GM18507 (cell line): ENCODE results near the gene DST.
"Not testable (repeated sequence)": the region's sequence is repeated elsewhere in the genome, so short reads cannot be mapped to it uniquely, and the experiment has no call there.

Experiments used
- DNase-seq: peaks from one replicate; pipeline ENCODE4 v3.0.0; 2011; ENCODE audit warnings: low read depth; ENCODE audit not compliant: insufficient read length; ENCODE audit errors: extremely low spot score
- FAIRE-seq: peaks from 2 replicates; lab custom pipeline; 2011; peaks lifted over from hg19 to GRCh38; lab: Jason Lieb, UNC

DST gene

DNA sequence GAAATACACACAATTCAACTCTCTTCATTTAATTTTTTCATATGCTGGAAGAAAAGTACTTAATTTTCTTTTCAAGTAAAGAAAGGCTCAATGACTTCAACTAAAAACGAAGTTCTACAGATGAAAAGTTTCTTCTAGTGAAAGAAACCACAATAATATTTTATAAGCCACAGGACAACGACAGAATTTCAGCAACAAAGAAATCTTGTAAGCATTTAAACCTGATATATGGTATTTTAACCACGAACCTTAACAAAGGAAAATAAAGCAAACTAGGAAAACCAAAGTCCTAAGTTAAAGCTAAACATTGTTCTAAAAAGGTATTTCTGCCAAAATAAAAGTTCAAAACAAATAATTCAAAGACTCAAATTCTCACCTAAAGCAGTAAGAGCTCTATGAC is 24.6 kb upstream of the DST start:
- no peak for FAIRE-seq
- no peak for DNase-seq

DNA sequence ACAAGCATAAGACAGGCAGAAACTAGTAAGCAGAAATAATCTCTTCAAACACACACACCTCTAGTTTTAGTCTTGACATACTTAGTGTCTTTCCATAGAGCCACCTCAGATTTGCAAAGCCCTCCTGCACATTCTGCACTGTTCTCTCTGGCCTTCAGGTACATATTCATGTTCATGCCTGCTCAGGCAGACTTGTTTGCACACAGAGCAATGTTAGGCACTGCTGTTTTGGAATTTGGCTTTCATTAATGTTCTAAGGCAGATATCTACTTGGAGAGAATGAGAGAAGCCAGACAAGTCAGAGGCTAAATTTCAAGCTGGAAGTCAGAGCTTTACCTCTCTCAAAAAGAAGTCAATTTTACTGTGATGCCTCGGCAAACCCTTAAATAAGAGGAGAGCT is 21.3 kb upstream of the DST start:
- DNase-seq, result no peak
- no peak for FAIRE-seq

DNA sequence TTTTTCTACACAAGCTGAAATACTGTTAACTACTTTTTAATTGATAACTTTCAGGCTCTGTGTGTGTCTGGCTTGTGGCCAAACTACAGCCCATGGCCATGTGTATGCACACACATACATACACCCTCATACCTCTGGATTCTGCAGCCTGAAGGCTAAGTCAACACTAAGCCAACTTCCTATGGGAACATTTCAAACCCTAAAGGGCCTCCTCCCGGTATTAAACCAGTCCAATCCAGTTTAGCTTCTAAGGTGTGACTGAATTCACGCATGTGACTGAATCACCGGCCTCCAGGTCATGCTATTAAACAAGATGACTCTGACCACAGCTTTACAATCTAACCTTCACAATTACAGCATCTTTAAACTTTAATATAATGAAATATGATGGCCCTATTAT is 20.7 kb upstream of the DST start:
- no peak for DNase-seq
- no peak for FAIRE-seq

DNA sequence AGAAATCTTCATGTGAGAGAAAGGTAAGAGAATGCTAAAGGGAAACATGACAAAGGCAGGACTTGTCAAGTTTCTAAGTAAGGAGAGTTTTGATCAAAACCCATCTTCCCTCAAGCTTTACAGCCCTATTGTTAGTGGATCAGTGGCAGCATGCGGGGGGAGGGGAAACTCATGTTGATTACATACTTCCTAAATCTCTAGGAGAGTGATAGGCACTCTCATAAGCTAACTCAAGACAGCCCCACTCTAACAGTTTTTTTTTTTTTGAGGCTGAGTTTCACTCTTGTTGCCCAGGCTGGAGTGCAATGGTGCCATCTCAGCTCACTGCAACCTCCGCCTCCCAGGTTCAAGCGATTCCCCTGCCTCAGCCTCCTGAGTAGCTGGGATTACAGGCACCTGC is 18.6 kb upstream of the DST start:
- not testable (repeated sequence) for DNase-seq, FAIRE-seq

DNA sequence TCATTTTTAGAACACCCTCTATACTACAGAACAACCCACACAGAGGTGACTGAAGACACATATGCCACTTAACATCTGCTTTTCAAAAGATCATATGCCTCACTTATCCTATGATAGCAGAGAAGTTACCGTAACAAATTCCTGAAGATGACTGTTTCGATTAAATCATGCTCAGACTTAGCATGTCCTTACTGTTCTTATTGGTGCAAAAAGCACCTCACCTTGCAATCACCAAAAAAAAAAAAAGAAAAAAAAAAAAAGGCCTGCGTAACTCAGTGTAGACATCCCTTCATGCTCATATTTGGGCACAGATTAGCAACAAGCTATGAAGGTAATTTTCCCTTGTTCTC is 17.7 kb upstream of the DST start:
- no peak for FAIRE-seq
- DNase-seq, result no peak

DNA sequence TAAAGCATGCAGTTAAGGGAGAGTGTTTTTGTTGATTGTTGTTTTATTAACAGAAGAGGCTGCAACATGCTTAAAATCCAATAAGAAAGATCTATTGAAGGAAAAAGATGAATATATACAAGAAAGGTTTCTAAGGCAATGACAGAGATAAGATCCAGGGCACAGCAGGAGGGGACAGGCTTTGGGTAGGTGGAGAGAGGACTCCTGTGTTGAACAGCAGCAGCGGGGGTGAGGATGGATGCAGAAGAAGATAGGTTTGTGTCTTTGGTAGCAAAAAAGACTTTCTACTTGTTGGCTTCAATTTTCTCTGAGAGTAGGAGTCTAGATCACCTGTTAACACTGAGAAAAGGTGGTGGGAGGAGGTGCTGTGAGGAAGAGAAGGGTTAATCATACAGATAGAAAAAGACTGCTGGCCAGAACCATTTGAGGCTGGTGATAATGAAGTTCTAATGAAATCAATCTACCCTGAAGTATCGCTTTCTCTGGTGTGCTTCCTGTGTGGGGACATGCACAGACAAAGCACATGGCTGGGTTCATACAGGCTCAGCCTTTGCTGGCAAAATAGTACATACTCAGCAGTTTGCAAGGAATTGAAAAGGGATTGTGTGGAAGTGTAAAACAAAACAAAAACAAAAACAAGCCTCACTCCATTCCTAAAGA is 17.2 kb upstream of the DST start:
- DNase-seq (no peak), FAIRE-seq (peak; percentile 85)

DNA sequence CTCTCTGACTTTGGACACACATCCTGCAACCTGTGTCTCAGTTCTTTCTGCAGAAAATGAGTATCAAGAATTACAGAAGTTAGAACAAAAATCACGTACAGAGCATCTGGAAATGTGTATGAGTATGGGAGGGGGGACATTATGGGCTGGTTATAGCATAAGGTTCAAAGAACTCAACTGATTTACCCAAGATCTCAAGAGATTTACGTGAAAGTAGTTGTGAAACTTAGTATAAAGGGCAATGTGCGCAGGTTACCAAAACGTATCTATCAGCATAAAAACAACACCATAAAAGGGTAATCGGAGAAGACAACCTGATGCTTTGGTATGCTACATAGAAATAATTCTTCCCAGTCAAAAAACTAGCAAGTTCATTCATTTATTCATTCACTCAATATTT is 15.6 kb upstream of the DST start:
- no peak for FAIRE-seq

DNA sequence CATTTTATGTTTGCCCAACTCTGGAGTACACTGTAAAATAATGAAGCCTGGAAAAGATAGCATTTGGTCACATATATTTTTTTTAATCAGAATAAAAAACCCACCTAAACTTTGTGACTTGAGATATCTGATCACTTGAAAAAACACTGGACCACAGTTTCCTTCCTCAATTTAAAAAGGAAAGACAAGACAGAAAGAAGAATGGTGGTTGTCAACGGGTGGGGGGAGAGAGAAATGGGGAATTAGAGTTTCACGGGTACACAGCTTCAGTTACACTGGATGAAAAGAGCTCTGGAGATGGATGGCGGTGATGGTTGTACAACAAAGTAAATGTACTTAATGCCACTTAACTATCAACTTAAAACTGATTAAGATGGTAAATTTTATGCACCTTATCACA is 14.7 kb upstream of the DST start:
- DNase-seq (no peak), FAIRE-seq (no peak)

More for the DNA sequence above, 15.6 kb upstream of the DST start:
- no peak for DNase-seq

DNA sequence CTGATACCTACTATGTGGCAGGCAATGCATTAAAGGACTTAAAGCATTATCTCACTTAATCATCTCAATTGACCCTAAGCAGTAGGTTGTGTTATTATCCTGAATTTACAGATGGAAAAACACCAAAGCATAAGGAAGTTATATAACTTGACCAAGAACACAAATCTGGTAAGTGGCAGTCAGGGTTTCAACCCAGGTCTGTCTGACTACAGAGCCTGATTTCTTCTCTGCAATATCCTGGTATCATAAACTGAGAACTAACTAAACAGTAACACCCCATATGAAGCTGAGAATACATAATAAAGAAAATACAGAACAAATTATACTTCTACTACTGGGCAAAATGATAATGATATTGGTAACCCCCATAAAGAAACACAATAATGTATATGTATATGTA is 13.8 kb upstream of the DST start:
- no peak for DNase-seq
- FAIRE-seq, result peak; percentile 9

DNA sequence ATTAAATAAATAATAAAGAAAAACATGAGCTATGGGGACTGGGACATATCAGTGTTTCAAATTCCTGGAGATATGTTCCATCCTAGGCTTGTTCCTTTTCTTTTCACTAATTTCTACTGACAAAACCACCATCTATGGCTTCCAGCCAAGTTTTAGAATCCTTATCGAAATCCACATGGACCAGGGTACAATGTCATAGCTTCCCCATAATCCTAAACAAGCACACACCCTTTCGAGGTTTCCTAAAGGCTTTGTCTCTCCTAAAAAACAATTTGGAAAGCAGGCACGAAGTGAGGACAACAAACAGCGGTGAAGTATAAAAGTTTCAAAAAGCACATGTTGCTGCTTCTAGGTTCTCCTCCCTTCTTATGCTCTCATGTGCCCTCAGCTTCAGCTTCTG is 13.3 kb upstream of the DST start:
- DNase-seq, result no peak
- no peak for FAIRE-seq

DNA sequence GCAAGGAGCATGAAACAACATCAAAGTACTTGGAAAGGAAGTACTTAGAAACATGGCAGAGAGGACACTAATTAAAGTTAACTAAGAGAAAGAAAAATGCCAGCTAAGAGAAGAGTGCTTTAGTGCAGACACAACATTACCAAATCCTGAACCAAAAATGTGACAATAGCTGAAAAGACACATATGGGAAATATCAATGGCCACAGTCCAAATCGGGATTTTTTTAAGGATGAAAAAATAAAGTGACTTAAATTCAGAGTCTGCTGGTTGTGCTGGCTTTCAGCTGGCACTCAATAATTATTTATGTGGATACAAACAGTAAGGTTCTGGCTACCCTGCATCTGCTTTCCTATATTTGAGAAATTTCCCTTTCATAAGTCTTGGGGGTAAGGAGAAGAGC is 12.6 kb upstream of the DST start:
- FAIRE-seq, result no peak
- DNase-seq, result no peak

DNA sequence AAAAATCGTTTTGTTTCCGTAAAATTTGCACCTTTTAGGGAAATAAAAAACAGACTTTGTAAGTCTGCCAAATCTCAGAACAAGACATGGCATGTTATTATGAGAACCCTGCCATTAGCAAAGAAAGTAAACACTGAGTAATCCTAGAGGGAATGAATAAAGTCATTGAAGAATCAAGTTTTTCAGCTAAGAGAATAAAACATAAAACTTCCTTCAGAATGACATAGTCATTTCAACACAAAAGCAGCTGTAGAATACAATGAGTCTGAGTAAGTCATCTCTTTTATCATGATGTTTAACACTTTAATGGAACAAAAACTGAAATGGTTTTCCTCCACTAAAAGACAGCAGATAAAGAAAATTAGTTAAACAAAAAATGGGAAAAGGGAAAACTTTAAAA is 10.3 kb upstream of the DST start:
- FAIRE-seq (no peak), DNase-seq (no peak)

DNA sequence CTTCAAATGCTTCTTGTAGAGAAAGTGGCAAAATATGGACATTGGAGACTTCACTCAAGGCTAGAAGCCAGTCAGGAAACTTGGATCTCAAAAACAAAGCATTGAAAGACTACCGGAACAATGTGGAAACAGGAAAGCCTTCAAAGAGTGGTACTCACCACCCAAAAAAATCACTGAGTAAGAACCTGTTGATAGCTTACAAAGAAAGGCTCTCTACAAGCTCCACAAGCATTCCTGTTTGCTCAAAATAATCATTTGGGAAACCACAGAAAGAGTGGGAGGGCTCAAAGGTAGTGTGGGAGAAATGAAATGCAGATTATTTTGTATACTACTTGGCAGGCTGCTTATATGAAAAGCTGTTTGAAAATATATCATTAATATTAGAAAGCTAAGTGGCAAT is 9.5 kb upstream of the DST start:
- no peak for DNase-seq
- no peak for FAIRE-seq

DNA sequence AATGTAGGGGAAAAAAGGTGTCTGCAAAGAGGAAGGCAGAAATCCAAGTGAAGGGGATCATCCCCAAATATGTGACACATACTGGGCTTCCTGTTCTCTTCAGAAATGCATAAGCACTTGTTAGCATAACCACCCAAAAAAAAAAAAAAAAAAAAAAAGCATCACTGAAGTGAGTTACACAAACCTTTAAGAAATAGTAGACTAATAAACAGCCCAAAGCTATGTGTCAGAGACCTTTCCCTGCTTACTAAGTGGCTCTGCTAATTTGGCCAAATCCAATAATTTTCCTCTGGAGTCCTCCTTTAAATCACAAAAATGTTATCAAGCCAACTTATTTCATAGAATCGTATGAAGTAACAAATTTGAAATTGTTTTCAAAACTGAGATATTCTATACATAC is 7.5 kb upstream of the DST start:
- no peak for FAIRE-seq
- DNase-seq, result no peak

DNA sequence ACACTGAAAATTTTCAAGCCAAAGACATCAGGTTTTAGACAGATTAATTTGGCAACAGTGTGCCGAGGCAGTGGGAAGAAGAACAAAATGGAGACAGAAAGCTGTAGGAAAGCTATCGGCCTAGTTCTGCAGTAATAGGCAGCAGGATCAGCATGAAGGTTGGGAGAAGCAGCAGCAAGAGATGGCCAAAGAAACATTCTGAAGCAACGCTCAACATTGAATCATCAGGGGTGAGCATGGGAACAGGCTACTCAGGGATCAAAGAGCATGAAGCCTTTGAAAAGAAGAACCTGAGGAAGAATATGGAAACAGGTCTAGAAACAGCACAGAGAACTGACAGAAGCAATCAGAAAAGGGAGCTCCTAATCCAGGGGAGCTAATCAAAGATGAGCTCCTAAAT is 7.1 kb upstream of the DST start:
- FAIRE-seq (no peak), DNase-seq (no peak)

DNA sequence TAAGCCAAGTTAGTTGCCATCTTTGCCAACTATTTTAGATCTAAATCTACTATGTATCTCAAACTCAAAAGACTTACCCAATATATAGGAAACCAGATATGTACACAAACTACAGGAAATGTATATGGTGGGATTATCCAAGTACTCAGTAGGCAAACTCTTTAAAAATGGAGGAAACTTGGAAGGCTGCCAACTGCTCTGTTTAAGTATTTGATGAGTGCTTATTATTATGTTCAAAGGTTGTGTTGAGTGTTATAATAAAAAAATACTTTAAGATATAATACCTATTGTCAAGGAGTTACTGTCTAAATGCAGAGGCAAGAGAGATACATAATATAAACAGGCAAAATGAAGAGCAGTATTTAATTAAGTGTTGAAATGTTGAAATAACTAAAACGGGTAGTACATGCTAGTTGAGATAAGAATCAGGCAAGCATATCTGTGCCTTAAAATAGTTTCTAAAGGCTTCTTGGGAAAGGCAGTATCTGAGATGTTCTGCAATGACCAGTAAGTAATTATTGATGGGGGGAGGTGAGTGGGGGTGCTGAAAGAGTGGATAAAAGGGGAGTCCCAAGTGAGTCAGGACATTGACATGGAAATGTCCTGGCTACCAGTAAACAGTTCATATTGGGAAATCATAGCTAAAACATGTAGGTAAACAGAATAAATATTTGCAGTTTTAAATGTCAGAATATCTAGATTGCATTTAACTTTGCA is 6.5 kb upstream of the DST start:
- no peak for DNase-seq

DNA sequence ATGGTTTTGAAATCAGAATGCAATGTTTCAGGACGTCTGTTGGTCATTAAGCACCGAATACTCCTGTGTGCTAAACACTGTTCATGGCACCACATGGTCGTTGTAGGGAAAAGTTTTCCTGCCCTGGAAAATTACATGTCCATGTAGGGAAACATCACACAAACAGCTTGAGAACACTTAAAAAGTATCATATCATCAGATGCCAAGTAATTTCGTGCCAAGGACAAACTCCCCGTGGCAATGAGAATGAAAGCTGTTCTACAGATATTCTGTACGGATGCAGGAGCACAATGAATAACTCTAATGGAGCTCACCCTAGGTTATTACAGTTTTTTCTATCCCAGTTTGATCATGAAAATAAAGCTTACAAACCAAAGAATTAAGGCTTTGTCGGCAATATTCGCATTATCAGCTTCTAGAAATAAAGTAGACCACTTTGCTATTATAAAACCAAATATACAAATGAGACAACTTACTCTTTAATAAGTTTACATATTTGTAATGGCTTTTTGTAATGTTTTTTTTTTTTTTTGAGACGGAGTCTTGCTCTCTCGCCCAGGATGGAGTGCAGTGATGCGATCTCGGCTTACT is 4.6 kb upstream of the DST start:
- FAIRE-seq, result no peak
- no peak for DNase-seq

More for the DNA sequence above, 6.5 kb upstream of the DST start:
- no peak for FAIRE-seq

DNA sequence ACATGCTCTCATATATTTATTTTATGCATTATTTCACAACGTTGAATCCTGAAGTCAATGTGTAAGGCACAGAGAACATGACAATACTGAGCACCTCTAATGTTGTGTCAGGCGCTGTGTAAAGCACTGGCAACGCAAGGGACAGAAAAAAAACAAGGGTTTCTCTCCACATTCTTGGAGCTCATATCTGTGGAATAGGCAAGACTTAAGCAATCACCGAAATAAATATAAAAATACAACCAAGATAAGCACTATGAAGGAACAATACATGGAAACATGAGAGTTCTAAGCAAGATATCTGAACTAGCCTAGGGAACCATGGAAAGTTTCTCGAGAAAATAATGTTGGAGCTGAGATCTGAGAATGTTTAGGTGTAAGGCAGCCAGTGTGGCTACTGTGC is 1.7 kb upstream of the DST start:
- FAIRE-seq, result no peak
- DNase-seq, result no peak

DNA sequence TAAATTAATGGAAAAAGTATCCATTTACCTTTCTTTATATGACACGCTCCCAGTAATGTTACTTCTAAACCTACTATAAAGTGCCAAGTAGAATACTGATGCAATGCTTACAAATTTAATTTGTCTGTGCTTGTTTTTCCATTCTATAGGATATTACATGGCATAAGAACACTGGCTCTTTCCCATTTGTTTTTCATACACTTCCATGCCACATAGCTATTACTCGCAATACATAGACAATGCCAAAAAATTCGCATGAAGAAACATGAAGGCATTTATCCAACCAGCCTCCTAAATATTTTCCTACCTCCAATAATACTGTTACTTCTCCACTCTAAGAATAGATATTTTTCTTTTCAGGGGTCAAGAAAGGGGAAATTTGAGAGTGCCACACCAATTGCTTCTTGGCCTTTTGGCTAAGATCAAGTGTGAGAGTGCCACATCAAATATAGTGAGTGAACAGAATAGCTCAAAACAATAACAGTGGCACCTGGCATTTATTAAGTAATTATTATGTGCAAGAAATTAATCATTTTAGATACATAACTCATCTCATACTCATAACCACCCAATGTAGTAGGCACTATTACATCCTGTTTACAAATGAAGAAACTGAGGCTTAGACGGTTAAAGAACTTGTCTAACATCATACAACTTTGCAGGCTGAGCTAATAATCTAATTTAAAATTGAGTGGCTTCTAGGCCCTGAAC is 845 bp upstream of the DST start:
- no peak for DNase-seq
- FAIRE-seq, result no peak

DNA sequence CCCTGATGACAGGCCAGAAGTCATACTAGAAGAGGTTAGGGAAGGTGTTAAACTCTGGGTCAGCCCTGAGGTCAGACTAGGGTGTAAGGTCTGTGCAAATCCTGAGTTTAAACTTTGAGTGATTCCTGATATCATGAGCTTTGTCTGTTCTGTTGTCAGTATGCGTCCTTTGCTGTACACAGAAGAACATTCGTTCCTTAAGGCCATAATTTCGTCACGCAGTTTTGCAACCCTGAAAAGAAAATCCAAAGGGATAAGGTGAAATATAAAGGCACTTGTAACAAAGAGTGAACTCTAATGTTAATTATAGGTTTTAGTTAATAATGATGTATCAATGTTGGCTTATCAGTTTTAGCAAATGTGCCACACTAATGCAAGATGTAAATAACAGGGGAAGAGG is 2.3 kb downstream of the DST start:
- FAIRE-seq, result no peak
- DNase-seq, result no peak

DNA sequence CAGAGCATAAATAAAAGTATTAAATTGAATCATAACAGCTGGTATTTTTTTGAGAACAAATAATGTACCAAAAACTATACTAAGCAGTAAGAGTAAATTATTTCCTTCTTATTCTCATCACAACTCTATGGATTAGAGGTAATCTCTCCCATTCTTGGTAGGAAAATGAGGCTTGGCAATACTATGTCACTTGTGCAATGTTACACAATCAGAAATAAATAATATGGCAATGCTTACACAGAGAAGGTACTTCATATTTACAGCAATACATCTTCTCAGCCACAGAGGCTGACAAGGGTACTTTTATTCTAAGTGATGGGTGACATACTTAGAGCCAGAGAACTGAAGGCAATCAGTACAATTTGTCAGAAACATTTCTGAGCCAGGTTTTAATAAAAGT is 3.9 kb downstream of the DST start:
- FAIRE-seq (peak; percentile 33), DNase-seq (no peak)
